ENCODE results near the gene HES7. TPM values are rescaled to one million over a fixed set of nuclear protein-coding genes. Genes with fewer than 3 reads are reported as not detected.
A peak's percentile ranks its signal among the peaks of the same experiment; 100 is the strongest.

The HES7 gene
- total RNA-seq, 3 donors from 2014 or later (not counting 1 experiment from before 2014, with no cell fraction given), result 0.50 to 0.77 (median 0.61) TPM

GRCh38 chr17:8125947-8126490 lies 2.1 kb upstream of the HES7 start:
- intact Hi-C loops (cut with micrococcal nuclease), result loop anchor here (1.0 kb wide), 2 partner anchors 12 to 61 kb away; no protein-coding TSS in a partner anchor
- ATAC-seq (peak in 2 of 3 donors; percentile 9), DNase-seq (peak in 1 of 2 donors; percentile 52)
- Histone ChIP-seq H3K27ac (ENCODE audit: low read length) (no peak overlapping the region), H3K4me3 (ENCODE audit: low read length) (peak overlapping the region; percentile 57), H3K9me3 (ENCODE audit: control insufficient read depth, insufficient read depth, low read length) (no peaks in the 10 kb centered on the region), H3K4me1 (ENCODE audit: control insufficient read depth, insufficient read depth, low read length) (peaks cover 58% of the 10 kb centered on the region), H3K36me3 (ENCODE audit: control insufficient read depth, insufficient read depth, low read length) (no peaks in the 10 kb centered on the region), H3K27me3 (ENCODE audit: control insufficient read depth, insufficient read depth, low read length) (peaks cover 33% of the 10 kb centered on the region)
- Mint-ChIP-seq H3K9me3 (peaks cover 0 to 2% of the 10 kb centered on the region in 2 donors), H3K4me3 (peak overlapping the region; percentile 93), H3K27ac (peak overlapping the region; percentile 95 to 98), H3K4me1 (peaks cover 53 to 55% of the 10 kb centered on the region in 2 donors), H3K27me3 (ENCODE audit: low read depth in 2 of 2) (peaks cover 42 to 53% of the 10 kb centered on the region in 2 donors), H3K36me3 (no peaks in the 10 kb centered on the region)
- TF ChIP-seq CTCF (IDR thresholded peaks at IDR 0.05), result no peak
- under 1% methylated on average over 35 of the region's 35 CpGs for WGBS (ENCODE audit: insufficient coverage)

DNA sequence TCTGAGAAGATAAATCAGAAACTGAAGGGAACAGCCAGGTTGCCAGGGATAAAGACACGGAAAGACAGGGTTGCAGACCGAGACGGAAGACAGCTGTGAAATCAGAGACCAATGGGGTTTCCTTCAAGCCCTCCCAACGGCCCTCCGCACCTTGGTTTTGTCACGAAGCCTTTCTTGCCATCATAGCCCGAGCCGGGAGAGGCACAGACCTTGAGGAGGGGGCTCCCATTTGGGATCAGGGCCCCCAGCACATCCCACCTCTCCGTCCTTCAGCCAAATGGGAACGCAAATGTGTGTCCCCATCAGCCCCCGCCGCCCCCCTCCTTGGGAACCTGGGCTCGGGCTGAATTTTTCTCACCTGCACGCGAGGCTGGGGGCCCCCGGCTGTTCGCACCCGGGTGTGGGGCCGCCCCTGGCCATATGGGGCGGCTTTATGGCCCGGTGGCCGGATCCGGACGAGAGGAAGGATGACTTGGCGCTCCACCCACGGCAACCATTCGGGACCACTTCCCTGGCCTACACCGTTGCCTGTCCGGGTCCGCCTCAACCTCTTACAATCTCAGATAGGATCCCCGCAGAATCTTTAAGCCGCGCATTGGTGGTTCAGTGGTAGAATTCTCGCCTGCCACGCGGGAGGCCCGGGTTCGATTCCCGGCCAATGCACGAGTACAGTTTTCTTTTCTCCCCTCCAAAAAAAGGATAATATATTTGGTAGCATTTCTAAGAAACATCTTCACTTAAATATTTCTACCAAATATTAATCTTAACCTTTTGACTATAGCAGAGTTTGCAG lies 1.4 kb upstream of the HES7 start:
- under 1% methylated on average over 36 of the region's 40 CpGs for WGBS (ENCODE audit: insufficient coverage)
- peak overlapping the region; percentile 93 for H3K4me3 Mint-ChIP-seq
- peaks cover 0 to 2% of the 10 kb centered on the region in 2 donors for H3K9me3 Mint-ChIP-seq
- Histone ChIP-seq H3K4me3 (ENCODE audit: low read length) (peak overlapping the region; percentile 57), H3K27ac (ENCODE audit: low read length) (no peak overlapping the region), H3K9me3 (ENCODE audit: control insufficient read depth, insufficient read depth, low read length) (no peaks in the 10 kb centered on the region), H3K36me3 (ENCODE audit: control insufficient read depth, insufficient read depth, low read length) (no peaks in the 10 kb centered on the region), H3K4me1 (ENCODE audit: control insufficient read depth, insufficient read depth, low read length) (peaks cover 65% of the 10 kb centered on the region), H3K27me3 (ENCODE audit: control insufficient read depth, insufficient read depth, low read length) (peaks cover 33% of the 10 kb centered on the region)
- ATAC-seq, result peak; percentile 52 to 62 (median 60)
- H3K36me3 Mint-ChIP-seq, result no peaks in the 10 kb centered on the region
- peaks cover 60 to 62% of the 10 kb centered on the region in 2 donors for H3K4me1 Mint-ChIP-seq
- peak overlapping the region; percentile 95 to 98 for H3K27ac Mint-ChIP-seq
- TF ChIP-seq CTCF (IDR thresholded peaks at IDR 0.05), result no peak
- peak; percentile 92 for DNase-seq
- intact Hi-C loops (cut with micrococcal nuclease), result loop anchor here (1.0 kb wide), 2 partner anchors 13 to 62 kb away; no protein-coding TSS in a partner anchor
- peaks cover 45 to 59% of the 10 kb centered on the region in 2 donors for H3K27me3 Mint-ChIP-seq (ENCODE audit: low read depth in 2 of 2)

- TF ChIP-seq CTCF (IDR thresholded peaks at IDR 0.05), result no peak
- DNase-seq (peak in 1 of 2 donors; percentile 55), ATAC-seq (no peak)
- intact Hi-C loops (cut with micrococcal nuclease), result loop anchor here (1.0 kb wide), 2 partner anchors 14 to 63 kb away; no protein-coding TSS in a partner anchor
- Histone ChIP-seq H3K4me3 (ENCODE audit: low read length) (no peak overlapping the region), H3K9me3 (ENCODE audit: control insufficient read depth, insufficient read depth, low read length) (no peaks in the 10 kb centered on the region), H3K27me3 (ENCODE audit: control insufficient read depth, insufficient read depth, low read length) (peaks cover 33% of the 10 kb centered on the region), H3K27ac (ENCODE audit: low read length) (no peak overlapping the region), H3K36me3 (ENCODE audit: control insufficient read depth, insufficient read depth, low read length) (no peaks in the 10 kb centered on the region), H3K4me1 (ENCODE audit: control insufficient read depth, insufficient read depth, low read length) (peaks cover 69% of the 10 kb centered on the region)
- peaks cover 46 to 57% of the 10 kb centered on the region in 2 donors for H3K27me3 Mint-ChIP-seq (ENCODE audit: low read depth in 2 of 2)
- H3K9me3 Mint-ChIP-seq, result peaks cover 0 to 2% of the 10 kb centered on the region in 2 donors
- peaks cover 3% of the 10 kb centered on the region for H3K36me3 Mint-ChIP-seq
- peak overlapping the region; percentile 93 for H3K4me3 Mint-ChIP-seq
- peaks cover 68 to 70% of the 10 kb centered on the region in 2 donors for H3K4me1 Mint-ChIP-seq
- peak overlapping the region; percentile 95 to 98 for H3K27ac Mint-ChIP-seq
- 1% methylated on average over 23 of the region's 24 CpGs for WGBS (ENCODE audit: insufficient coverage)
Measured at GRCh38 chr17:8124350-8125153, 646 bp upstream of the HES7 start.
